MM.1S (cell line): ENCODE measurements around the gene ZNF277.

Source experiments
- DNase-seq: peaks from one replicate; pipeline ENCODE4 v3.0.0-alpha.2; 2015
- H2AFZ ChIP-seq: fragments of 300-600 bp; sonication (generic); 2 replicates; pipeline ENCODE4 v1.6.0; 2016; ENCODE audit warnings: antibody characterized with exemption, low read length
- H3F3A ChIP-seq: fragments of 300-600 bp; sonication (generic); 2 replicates; pipeline ENCODE4 v1.6.1; 2016; ENCODE audit warnings: mild to moderate bottlenecking, antibody characterized with exemption, low read length, moderate library complexity, mixed read lengths; ENCODE audit not compliant: insufficient read depth
- H3K27ac ChIP-seq: fragments of 300-600 bp; sonication (generic); 2 replicates; pipeline ENCODE4 v1.5.1; 2016; ENCODE audit warnings: mild to moderate bottlenecking, low read length
- H3K27me3 ChIP-seq: fragments of 300-600 bp; sonication (generic); replicated peaks from 2 replicates; pipeline ENCODE4 v1.6.0; 2016; ENCODE audit warnings: low read length; ENCODE audit not compliant: insufficient read depth
- H3K36me3 ChIP-seq: fragments of 300-600 bp; sonication (generic); replicated peaks from 2 replicates; pipeline ENCODE4 v1.6.1; 2016; ENCODE audit warnings: mild to moderate bottlenecking, low read length, mixed read lengths; ENCODE audit not compliant: insufficient read depth
- H3K4me1 ChIP-seq: fragments of 300-600 bp; sonication (generic); 2 replicates; pipeline ENCODE4 v1.6.1; 2016; ENCODE audit warnings: low read length, mixed read lengths
- H3K4me2 ChIP-seq: fragments of 300-600 bp; sonication (generic); 2 replicates; pipeline ENCODE4 v1.6.0; 2016; ENCODE audit warnings: low read depth, low read length
- H3K4me3 ChIP-seq: fragments of 300-600 bp; sonication (generic); 2 replicates; pipeline ENCODE4 v1.5.1; 2016; ENCODE audit warnings: low read length, mixed read lengths
- H3K79me2 ChIP-seq: fragments of 300-600 bp; sonication (generic); 2 replicates; pipeline ENCODE4 v1.6.1; 2016; ENCODE audit warnings: mixed run types, low read length, mixed read lengths
- H3K9ac ChIP-seq: fragments of 300-600 bp; sonication (generic); 2 replicates; pipeline ENCODE4 v1.6.1; 2016; ENCODE audit warnings: low read length, mixed read lengths
- H3K9me2 ChIP-seq: fragments of 300-600 bp; sonication (generic); replicated peaks from 2 replicates; pipeline ENCODE4 v1.6.1; 2016; ENCODE audit warnings: mild to moderate bottlenecking, low read length, mixed read lengths; ENCODE audit not compliant: insufficient read depth
- H3K9me3 ChIP-seq: fragments of 300-600 bp; sonication (generic); replicated peaks from 2 replicates; pipeline ENCODE4 v1.6.1; 2016; ENCODE audit warnings: mild to moderate bottlenecking, low read length, mixed read lengths; ENCODE audit not compliant: insufficient read depth
- H4K20me1 ChIP-seq: fragments of 300-600 bp; sonication (generic); 2 replicates; pipeline ENCODE4 v1.6.1; 2016; ENCODE audit warnings: mild to moderate bottlenecking, low read length, moderate library complexity, mixed read lengths; ENCODE audit not compliant: insufficient read depth
- CTCF ChIP-seq: fragments of 300-600 bp; sonication (generic); IDR thresholded peaks from 2 replicates; pipeline ENCODE4 v1.5.1; 2016; ENCODE audit warnings: antibody characterized with exemption, low read length, mixed read lengths
- EZH2 ChIP-seq: fragments of 300-600 bp; sonication (generic); optimal IDR thresholded peaks from 2 replicates; pipeline ENCODE3; 2017; ENCODE audit warnings: low read depth, mild to moderate bottlenecking, antibody characterized with exemption, low read length, mixed read lengths
- EZH2phosphoT487 ChIP-seq: fragments of 300-600 bp; sonication (generic); IDR thresholded peaks from 2 replicates; pipeline ENCODE4 v1.6.1; 2018; ENCODE audit warnings: antibody characterized with exemption, low read length

ZNF277 gene

GRCh38 chr7:112162142-112162766, 44.2 kb upstream of the ZNF277 start:
- no peaks in the 10 kb centered on the region for H3K36me3 ChIP-seq
- no peak for TF ChIP-seq EZH2phosphoT487
- TF ChIP-seq EZH2: no peak
- no peak for TF ChIP-seq CTCF
- H3K9me2 ChIP-seq: no peaks in the 10 kb centered on the region
- H3K9ac ChIP-seq: no peak overlapping the region
- H3K9me3 ChIP-seq: no peaks in the 10 kb centered on the region
- H3F3A ChIP-seq: no peaks in the 10 kb centered on the region
- H3K27me3 ChIP-seq: no peaks in the 10 kb centered on the region
- H3K4me1 ChIP-seq: no peaks in the 10 kb centered on the region
- no peak overlapping the region for H3K4me2 ChIP-seq
- H3K79me2 ChIP-seq: peaks cover 90% of the 10 kb centered on the region
- 0 out of 2 replicates have a peak, but pooled peaks cover 4% of the 10 kb centered on the region for H4K20me1 ChIP-seq
- no peak overlapping the region for H2AFZ ChIP-seq
- no peak overlapping the region for H3K27ac ChIP-seq
- no peak for DNase-seq
- no peak overlapping the region for H3K4me3 ChIP-seq

GRCh38 chr7:112162784-112163506, 43.5 kb upstream of the ZNF277 start:
- Histone ChIP-seq H3K4me2 (no peak overlapping the region), H3K4me1 (no peaks in the 10 kb centered on the region), H3K4me3 (no peak overlapping the region), H3K9ac (no peak overlapping the region), H3K9me2 (no peaks in the 10 kb centered on the region), H3K9me3 (no peaks in the 10 kb centered on the region), H3K79me2 (peaks cover 89% of the 10 kb centered on the region), H3K36me3 (no peaks in the 10 kb centered on the region), H3K27ac (no peak overlapping the region), H2AFZ (no peak overlapping the region), H4K20me1 (0 out of 2 replicates have a peak, but pooled peaks cover 4% of the 10 kb centered on the region), H3F3A (no peaks in the 10 kb centered on the region), H3K27me3 (no peaks in the 10 kb centered on the region)
- TF ChIP-seq EZH2 (no peak), EZH2phosphoT487 (no peak), CTCF (no peak)
- no peak for DNase-seq

GRCh38 chr7:112167147-112167546, 39.3 kb upstream of the ZNF277 start:
- Histone ChIP-seq H3K9ac (no peak overlapping the region), H3K79me2 (peaks cover 93% of the 10 kb centered on the region), H3F3A (no peaks in the 10 kb centered on the region), H3K27me3 (no peaks in the 10 kb centered on the region), H3K4me1 (no peaks in the 10 kb centered on the region), H3K4me2 (no peak overlapping the region), H3K9me2 (no peaks in the 10 kb centered on the region), H3K27ac (no peak overlapping the region), H2AFZ (no peak overlapping the region), H4K20me1 (0 out of 2 replicates have a peak, but pooled peaks cover 4% of the 10 kb centered on the region), H3K4me3 (no peak overlapping the region), H3K9me3 (no peaks in the 10 kb centered on the region), H3K36me3 (no peaks in the 10 kb centered on the region)
- no peak for TF ChIP-seq CTCF
- no peak for TF ChIP-seq EZH2phosphoT487
- no peak for TF ChIP-seq EZH2
- no peak for DNase-seq
